Stimulated activated naive B cell treated with anti-CD40 and anti-IgM and Interleukin-4, amounts not matched to agents 10 μg/mL and 1 μg/mL and 100 μg/mL, for 72 hours (primary cell): ENCODE measurements around the gene CYGB.
"Not testable (repeated sequence)": the region's sequence is repeated elsewhere in the genome, so short reads cannot be mapped to it uniquely, and the experiment has no call there.

ENCODE experiments used
- ATAC-seq, 2 donors: fragments of 150-1000 bp; cut with Tn5 transposase; replicated peaks; 2 replicates each; pipeline ENCODE4 v1.10.0; 2021; ENCODE audit warnings: moderate library complexity in 1 of 2
- DNase-seq: peaks from one replicate; pipeline ENCODE4 v3.0.0; 2021
- H3K27ac Mint-ChIP-seq: one replicate; pipeline ENCODE4 v1.8.0; 2022; ENCODE audit warnings: mild to moderate bottlenecking, mixed read lengths
- H3K27me3 Mint-ChIP-seq, 2 donors: one replicate each; pipeline ENCODE4 v1.8.0; 2022; ENCODE audit warnings: mixed read lengths in 2 of 2
- H3K36me3 Mint-ChIP-seq, 2 donors: one replicate each; pipeline ENCODE4 v1.8.0; 2022; ENCODE audit warnings: mixed read lengths in 2 of 2, mild to moderate bottlenecking in 1 of 2
- H3K4me1 Mint-ChIP-seq, 2 donors: one replicate each; pipeline ENCODE4 v1.8.0; 2022; ENCODE audit warnings: mixed read lengths in 2 of 2, mild to moderate bottlenecking in 1 of 2
- H3K4me3 Mint-ChIP-seq, 2 donors: one replicate each; pipeline ENCODE4 v1.8.0; 2022; ENCODE audit warnings: mild to moderate bottlenecking in 2 of 2, mixed read lengths in 2 of 2, moderate library complexity in 1 of 2
- H3K9me3 Mint-ChIP-seq, 2 donors: one replicate each; pipeline ENCODE4 v1.8.0; 2022; ENCODE audit warnings: mixed read lengths in 2 of 2, mild to moderate bottlenecking in 1 of 2

Gene CYGB

DNA sequence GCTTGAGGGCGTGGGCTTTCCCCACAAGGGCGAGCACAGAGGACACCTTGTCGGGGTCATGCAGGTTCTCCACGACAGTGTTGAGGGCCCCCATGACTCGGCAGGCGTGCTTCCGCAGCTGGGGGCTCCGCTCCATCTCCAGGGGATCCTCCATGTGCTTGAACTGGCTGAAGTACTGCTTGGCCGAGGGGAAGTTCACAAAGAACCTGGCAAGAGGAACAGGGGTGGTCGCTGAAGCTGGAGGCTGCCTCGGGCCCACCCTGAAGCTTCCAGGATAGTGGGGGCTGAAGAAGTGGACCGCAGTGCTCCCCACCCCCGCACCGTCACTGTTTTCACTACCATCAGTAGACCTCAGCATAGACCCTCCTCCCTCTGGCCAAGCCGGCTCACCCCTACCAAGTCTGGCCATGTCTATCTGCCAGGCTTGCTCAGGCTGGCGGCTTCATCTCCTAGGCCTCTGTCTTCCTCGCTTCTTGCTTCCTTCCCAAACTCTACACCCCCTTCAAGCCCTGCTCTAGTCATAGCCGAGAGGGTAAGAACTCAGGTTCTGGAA lies 5.9 kb downstream of the CYGB start:
- DNase-seq: no peak
- H3K4me3 Mint-ChIP-seq: no peak overlapping the region
- H3K4me1 Mint-ChIP-seq: peaks cover 41 to 62% of the 10 kb centered on the region in 2 donors

GRCh38 chr17:76530811-76531485 lies 6.6 kb downstream of the CYGB start:
- Mint-ChIP-seq H3K36me3 (no peaks in the 10 kb centered on the region), H3K27me3 (peaks cover 4 to 7% of the 10 kb centered on the region in 2 donors), H3K27ac (peak overlapping the region; percentile 20), H3K4me3 (no peak overlapping the region), H3K4me1 (peaks cover 43 to 64% of the 10 kb centered on the region in 2 donors), H3K9me3 (no peaks in the 10 kb centered on the region)
- ATAC-seq (no peak), DNase-seq (no peak)

More for the DNA sequence above, 5.9 kb downstream of the CYGB start:
- H3K36me3 Mint-ChIP-seq: no peaks in the 10 kb centered on the region
- H3K9me3 Mint-ChIP-seq: no peaks in the 10 kb centered on the region
- no peak for ATAC-seq
- H3K27ac Mint-ChIP-seq: no peak overlapping the region
- peaks cover 10 to 12% of the 10 kb centered on the region in 2 donors for H3K27me3 Mint-ChIP-seq

- Mint-ChIP-seq H3K4me1 (peaks cover 40 to 64% of the 10 kb centered on the region in 2 donors), H3K9me3 (no peaks in the 10 kb centered on the region), H3K27ac (peak overlapping the region; percentile 96), H3K4me3 (peak overlapping the region; percentile 64), H3K27me3 (peaks cover 2 to 5% of the 10 kb centered on the region in 2 donors), H3K36me3 (no peaks in the 10 kb centered on the region)
- DNase-seq: no peak
- ATAC-seq: no peak
Measured at GRCh38 chr17:76530095-76530723, 7.3 kb downstream of the CYGB start.

DNA sequence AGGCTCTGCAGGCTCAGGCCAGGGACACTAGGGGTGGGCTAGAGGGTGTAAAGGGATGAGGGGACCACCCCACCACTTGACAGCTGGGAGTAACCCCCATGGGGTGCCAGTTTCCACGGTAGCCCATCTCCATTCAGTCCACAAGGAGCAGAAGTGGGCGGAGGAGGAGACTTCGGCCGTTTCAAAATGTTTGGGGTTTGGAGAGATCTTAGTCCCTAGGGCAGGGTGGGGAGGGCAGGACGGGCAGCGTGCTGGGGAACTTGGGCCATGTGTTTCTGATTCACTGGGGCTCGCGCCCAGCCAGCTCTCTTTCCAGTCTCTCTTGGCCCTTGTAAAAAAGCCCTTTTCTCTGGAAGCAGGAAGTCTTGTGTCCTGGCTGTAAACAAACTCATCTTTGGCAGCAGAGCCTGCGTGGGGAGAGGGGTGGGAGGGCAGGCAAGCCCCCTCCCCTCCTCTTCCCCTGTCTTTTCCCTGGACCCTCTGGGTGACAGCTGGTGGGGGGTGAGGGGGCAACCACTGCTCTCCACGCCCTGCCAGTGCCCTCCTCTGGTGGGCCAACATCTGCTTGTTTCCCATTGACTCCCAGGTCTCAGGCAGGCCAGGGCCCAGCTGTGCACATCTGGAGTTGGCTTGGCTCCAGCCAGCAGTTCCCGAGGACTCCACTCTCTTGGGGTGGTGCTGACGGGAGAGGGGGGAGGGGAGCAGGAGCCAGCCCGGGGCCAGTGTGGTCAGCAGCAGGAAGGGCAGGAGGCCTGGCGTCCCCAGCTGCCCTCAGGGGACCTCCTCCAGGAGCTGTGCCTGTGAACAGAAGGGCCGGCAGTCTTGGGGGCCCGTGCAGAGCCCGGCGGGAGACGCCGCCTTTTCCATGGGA lies 8.1 kb downstream of the CYGB start:
- Mint-ChIP-seq H3K4me1 (peaks cover 42 to 66% of the 10 kb centered on the region in 2 donors), H3K36me3 (no peaks in the 10 kb centered on the region), H3K4me3 (peak overlapping the region; percentile 84 to 85), H3K9me3 (no peaks in the 10 kb centered on the region), H3K27ac (peak overlapping the region; percentile 94), H3K27me3 (no peaks in the 10 kb centered on the region)
- no peak for DNase-seq
- no peak for ATAC-seq

DNA sequence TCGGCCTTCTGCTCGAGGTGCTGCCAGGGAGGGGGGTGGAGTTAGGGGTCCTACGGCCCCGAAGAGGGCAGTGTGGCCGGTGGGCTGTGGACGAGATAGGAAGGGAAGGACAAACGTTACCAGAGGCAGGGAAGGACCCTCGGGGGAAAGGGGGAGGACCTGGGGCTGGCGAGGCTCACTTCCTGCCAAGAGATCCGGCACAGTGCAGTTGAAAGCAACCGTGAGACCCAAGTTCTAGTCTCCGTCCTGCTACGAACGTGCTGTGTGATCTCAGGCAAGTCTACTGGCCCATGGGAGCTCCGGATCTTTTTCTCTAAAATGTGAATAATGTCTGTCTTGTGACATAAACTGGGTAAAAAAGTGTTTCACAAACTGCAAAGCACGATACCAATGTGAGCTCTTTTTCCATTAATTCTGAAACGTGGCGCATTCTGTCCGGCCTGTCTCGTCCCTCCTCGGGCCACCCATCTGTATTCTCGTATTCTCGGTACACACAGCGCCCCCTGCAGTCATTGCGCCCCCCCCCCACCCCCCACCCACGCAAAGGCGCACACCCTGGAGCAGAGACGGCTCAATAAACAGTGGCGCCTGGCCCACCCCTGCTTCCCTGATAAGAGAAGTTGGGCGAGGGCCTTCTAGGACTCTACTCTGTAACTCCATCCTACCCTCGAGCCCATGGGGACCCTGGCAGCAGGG lies 8.8 kb downstream of the CYGB start:
- H3K36me3 Mint-ChIP-seq: no peaks in the 10 kb centered on the region
- no peaks in the 10 kb centered on the region for H3K9me3 Mint-ChIP-seq
- ATAC-seq: peak; percentile 28 to 29
- no peaks in the 10 kb centered on the region for H3K27me3 Mint-ChIP-seq
- H3K4me3 Mint-ChIP-seq: peak overlapping the region; percentile 84 to 85
- DNase-seq: no peak
- peak overlapping the region; percentile 94 for H3K27ac Mint-ChIP-seq
- H3K4me1 Mint-ChIP-seq: peaks cover 43 to 68% of the 10 kb centered on the region in 2 donors

DNA sequence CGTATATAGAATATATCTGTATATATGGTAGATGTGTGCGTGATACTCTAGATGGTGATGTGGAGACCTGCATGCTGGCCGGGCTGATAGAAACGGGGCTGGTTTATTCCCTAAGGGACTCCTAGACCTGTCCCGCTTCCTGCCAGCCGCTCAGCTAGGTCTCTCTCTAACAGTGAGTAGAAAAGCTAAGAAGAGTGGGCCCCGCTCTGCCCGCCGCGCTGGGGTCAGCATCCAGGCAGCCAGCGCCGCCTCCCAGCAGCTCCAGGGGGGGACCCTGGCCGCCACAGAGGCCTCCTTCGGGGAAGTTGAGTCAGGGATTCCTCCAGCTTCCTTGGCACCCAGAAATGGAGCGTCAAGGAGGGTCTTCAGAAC lies 9.4 kb downstream of the CYGB start:
- ATAC-seq: peak; percentile 70 to 73
- Mint-ChIP-seq H3K4me3 (peak overlapping the region; percentile 84 to 85), H3K36me3 (no peaks in the 10 kb centered on the region)

DNA sequence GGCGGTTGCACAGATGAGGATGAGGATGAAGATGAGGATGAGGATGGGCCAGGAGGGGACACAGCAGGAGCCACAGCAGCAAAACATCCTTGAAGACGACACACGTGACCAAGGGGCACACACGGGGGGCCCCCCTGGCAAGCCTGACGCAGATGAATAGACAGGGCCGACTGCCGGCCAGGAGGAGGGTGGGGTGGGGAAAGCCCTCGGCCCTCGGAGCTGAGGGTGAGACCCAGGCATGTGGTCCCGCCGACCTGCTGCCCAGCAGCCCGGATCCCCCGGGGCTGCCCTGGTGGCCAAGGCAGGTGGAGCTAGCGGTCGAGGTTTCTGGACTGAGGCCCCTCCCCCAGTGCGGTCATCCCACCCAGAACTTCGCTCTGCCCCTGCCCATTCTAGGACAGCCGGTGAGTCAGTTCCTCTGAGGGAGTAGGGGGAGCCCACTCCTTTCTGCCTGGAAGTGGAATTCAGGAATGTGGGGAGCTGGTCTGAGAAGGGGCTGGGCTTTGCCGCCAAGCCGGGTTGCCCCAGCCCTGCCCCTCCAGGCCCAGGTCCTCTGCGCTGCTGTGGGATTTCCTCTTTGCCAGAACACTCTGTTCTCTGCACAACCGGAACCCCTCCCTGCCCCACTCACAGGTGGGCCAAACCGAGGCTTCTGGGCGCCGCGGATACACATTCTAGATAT lies 9.9 kb downstream of the CYGB start:
- peak; percentile 74 to 80 for ATAC-seq
- Mint-ChIP-seq H3K27me3 (peaks cover 5% of the 10 kb centered on the region in 2 donors), H3K36me3 (no peaks in the 10 kb centered on the region), H3K27ac (peak overlapping the region; percentile 65), H3K4me3 (peak overlapping the region; percentile 84 to 85), H3K4me1 (peaks cover 49 to 78% of the 10 kb centered on the region in 2 donors), H3K9me3 (no peaks in the 10 kb centered on the region)
- peak; percentile 64 for DNase-seq

More for the DNA sequence above, 9.4 kb downstream of the CYGB start:
- peak; percentile 56 for DNase-seq
- peaks cover 1 to 2% of the 10 kb centered on the region in 2 donors for H3K27me3 Mint-ChIP-seq
- H3K4me1 Mint-ChIP-seq: peaks cover 46 to 74% of the 10 kb centered on the region in 2 donors
- no peaks in the 10 kb centered on the region for H3K9me3 Mint-ChIP-seq
- H3K27ac Mint-ChIP-seq: peak overlapping the region; percentile 94

- H3K36me3 Mint-ChIP-seq, DNase-seq, H3K9me3 Mint-ChIP-seq, H3K27me3 Mint-ChIP-seq: not testable (repeated sequence)
- Mint-ChIP-seq H3K4me1 (peaks cover 46 to 76% of the 10 kb centered on the region in 2 donors), H3K27ac (peak overlapping the region; percentile 27), H3K4me3 (peak overlapping the region; percentile 57 to 85)
- peak in 1 of 2 donors; percentile 4 for ATAC-seq
Measured at GRCh38 chr17:76527016-76527415, 10.5 kb downstream of the CYGB start.

- peaks cover 42 to 64% of the 10 kb centered on the region in 2 donors for H3K4me1 Mint-ChIP-seq
- H3K4me3 Mint-ChIP-seq, H3K27me3 Mint-ChIP-seq: not testable (repeated sequence)
Measured at GRCh38 chr17:76525513-76525833, 12.0 kb downstream of the CYGB start.

DNA sequence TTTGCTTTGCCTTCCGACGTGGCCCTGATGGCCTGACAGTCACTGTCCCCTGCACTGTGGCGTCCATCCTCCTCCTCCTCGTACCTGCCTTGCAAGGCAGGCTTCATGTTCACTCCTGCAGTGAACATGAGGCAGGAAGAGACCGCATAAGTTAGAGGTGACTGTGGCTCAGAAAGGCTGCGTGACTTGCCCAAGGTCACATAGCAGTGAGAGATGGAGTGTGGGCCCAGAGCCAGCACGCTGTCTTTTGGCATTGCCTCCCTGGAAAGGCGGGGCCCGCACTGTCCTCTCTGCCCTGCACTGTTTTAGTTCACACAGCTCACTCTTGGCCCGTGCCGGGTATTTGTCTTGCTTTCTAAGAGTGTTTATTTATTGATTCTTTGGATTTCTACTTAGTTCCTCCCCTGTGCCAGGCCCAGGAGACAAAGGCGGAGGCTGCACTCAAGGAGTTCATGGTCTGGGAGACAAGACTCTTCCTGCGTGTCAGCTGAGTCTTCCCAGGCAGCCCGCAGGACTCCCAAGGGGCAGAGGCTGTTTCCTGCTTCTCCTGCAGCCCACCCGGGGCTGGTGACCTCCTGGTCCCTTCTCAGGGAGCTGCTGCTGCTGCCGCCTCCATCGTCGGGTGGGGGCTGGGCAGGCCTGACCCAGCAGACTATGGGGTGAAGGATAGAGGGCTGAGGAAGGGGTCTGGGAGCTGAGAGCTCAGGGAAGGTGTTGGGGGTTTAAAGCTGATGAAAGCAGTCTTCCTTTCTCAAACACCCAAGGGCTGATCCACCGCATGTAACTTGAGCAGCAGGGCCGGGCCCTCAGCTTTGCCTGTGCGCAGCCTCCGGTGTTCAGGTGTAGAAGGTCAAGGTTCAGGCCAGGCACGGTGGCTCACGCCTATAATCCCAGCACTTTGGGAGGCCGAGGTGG lies 12.7 kb downstream of the CYGB start:
- H3K27ac Mint-ChIP-seq: peak overlapping the region; percentile 76
- H3K9me3 Mint-ChIP-seq: no peaks in the 10 kb centered on the region
- no peaks in the 10 kb centered on the region for H3K36me3 Mint-ChIP-seq
- ATAC-seq (no peak), DNase-seq (no peak)
- H3K4me3 Mint-ChIP-seq: no peak overlapping the region
- H3K4me1 Mint-ChIP-seq: peaks cover 37 to 58% of the 10 kb centered on the region in 2 donors
- peaks cover 10 to 12% of the 10 kb centered on the region in 2 donors for H3K27me3 Mint-ChIP-seq

More at GRCh38 chr17:76525513-76525833, 12.0 kb downstream of the CYGB start:
- not testable (repeated sequence) for H3K36me3 Mint-ChIP-seq, H3K9me3 Mint-ChIP-seq, ATAC-seq, H3K27ac Mint-ChIP-seq, DNase-seq

DNA sequence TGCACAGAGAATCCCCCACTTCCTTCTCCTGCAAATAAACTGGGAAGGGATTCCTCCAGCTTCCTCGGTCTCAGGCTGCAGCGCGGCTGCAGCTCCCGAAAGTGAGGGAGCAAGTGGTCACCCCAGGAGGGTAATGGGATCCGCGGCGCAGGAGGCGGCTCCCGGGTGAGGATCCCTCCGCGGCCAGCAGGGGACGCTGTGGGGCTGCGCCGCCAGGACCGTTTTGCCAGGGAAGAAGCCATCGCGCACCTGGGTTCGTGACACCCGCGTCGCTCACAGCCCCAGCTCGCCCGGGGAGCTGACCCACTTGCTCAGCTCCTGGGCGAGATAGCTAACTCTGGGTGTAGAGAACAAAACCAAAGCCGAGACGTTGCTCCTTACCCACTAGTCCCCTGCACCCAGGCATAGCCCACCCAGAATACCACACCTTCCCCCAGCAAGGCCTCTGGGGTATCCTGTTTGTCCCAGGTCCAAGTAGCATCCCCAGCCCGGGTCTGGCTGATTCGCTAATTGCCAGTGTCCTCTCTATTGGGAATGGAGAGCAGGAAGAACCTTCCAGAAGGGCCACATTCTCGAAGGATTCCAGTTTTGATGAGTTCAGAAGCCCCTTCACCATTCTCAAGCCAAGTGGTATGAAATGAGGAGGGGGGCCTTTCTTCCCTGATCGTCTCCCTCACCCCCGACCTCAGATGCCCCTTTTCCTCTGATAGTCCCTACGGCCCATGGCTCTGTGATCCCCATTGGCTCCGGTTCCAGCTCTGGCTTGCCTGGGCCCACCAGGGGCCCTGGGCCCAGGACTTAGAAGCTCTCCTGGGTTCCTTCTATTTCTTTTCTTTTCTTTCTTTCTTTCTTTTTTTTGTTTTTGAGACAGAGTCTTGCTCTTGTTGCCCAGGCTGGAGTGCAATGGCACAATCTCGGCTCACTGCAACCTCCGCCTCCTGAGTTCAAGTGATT lies 14.1 kb downstream of the CYGB start:
- Mint-ChIP-seq H3K4me1 (peaks cover 27 to 43% of the 10 kb centered on the region in 2 donors), H3K4me3 (peak overlapping the region in 1 of 2 donors; percentile 52)

DNA sequence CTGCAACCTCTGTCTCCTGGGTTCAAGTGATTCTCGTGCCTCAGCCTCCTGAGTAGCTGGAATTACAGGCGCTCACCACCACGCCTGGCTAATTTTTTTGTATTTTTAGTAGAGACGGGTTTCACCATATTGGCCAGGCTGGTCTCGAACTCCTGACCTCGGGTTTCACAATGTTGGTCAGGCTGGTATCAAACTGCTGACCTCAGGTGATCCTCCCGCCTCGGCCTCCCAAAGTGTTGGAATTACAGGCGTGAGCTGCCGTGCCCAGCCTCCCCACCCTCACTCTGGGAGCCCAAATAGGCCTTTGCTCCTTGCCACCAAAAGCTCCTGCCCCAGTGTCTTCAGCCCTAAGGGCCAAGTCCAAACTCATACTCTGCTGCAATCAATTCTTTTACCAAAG lies 15.8 kb downstream of the CYGB start:
- not testable (repeated sequence) for ATAC-seq, H3K9me3 Mint-ChIP-seq, DNase-seq, H3K4me3 Mint-ChIP-seq, H3K36me3 Mint-ChIP-seq, H3K27ac Mint-ChIP-seq
- Mint-ChIP-seq H3K4me1 (peaks cover 19 to 29% of the 10 kb centered on the region in 2 donors), H3K27me3 (peaks cover 10 to 12% of the 10 kb centered on the region in 2 donors)

More for the DNA sequence above, 14.1 kb downstream of the CYGB start:
- Mint-ChIP-seq H3K27me3 (peaks cover 10 to 12% of the 10 kb centered on the region in 2 donors), H3K9me3 (no peaks in the 10 kb centered on the region), H3K36me3 (no peaks in the 10 kb centered on the region), H3K27ac (no peak overlapping the region)
- DNase-seq (peak; percentile 66), ATAC-seq (peak; percentile 48 to 54)
